OCI-LY7 (cell line): ENCODE data around the gene RPRD1B. TPM values are rescaled to one million over a fixed set of nuclear protein-coding genes. Genes with fewer than 3 reads are reported as not detected.

Source experiments
- BruUV-seq: library from RNA; stranded (reverse); fragments of 400-500 nt; replicated peaks from 2 replicates; lab custom pipeline; 2021; lab: Mats Ljungman, UMichigan
- CTCF ChIA-PET: fragments of 300-600 bp; sonication (Branson Sonifier 250); formaldehyde crosslinking; loops from one replicate; lab custom pipeline; 2022; ENCODE audit warnings: antibody characterized with exemption; ENCODE audit not compliant: unreplicated experiment; lab: Charles Lee
- POLR2A ChIA-PET: fragments of 300-600 bp; sonication (Branson Sonifier 250); formaldehyde crosslinking; loops from one replicate; lab custom pipeline; 2022; ENCODE audit warnings: antibody characterized with exemption; lab: Charles Lee
- DNase-seq: peaks from one replicate; pipeline ENCODE4 v3.0.0-alpha.2; 2015; ENCODE audit warnings: low spot score
- H2AFZ ChIP-seq: fragments of 200-600 bp; sonication (generic), shearing (Covaris generic); 2 replicates; pipeline ENCODE4 v1.6.1; 2014; ENCODE audit warnings: mild to moderate bottlenecking, antibody characterized with exemption, low read length, moderate library complexity
- H3K27ac ChIP-seq: fragments of 200-600 bp; sonication (generic); 2 replicates; pipeline ENCODE4 v1.5.1; 2014; ENCODE audit warnings: mixed run types, low read depth, mild to moderate bottlenecking, moderate library complexity, low read length, inconsistent platforms; ENCODE audit not compliant: poor library complexity, severe bottlenecking
- H3K36me3 ChIP-seq: fragments of 200-600 bp; sonication (generic); 2 replicates; pipeline ENCODE4 v1.6.1; 2014; ENCODE audit warnings: mild to moderate bottlenecking, antibody characterized with exemption, low read length, moderate library complexity, mixed read lengths; ENCODE audit not compliant: insufficient read depth
- H3K4me1 ChIP-seq: fragments of 200-600 bp; sonication (generic); 2 replicates; pipeline ENCODE4 v1.5.1; 2014; ENCODE audit warnings: mild to moderate bottlenecking, low read length; ENCODE audit not compliant: insufficient read depth, poor library complexity, severe bottlenecking
- H3K4me2 ChIP-seq: fragments of 200-600 bp; sonication (generic); 2 replicates; pipeline ENCODE4 v1.6.1; 2014; ENCODE audit warnings: mild to moderate bottlenecking, low read length
- H3K4me3 ChIP-seq: fragments of 200-600 bp; sonication (generic); 2 replicates; pipeline ENCODE4 v1.5.1; 2014; ENCODE audit warnings: mild to moderate bottlenecking, low read depth, low read length; ENCODE audit not compliant: poor library complexity, severe bottlenecking
- H3K79me2 ChIP-seq: fragments of 200-600 bp; sonication (generic); 2 replicates; pipeline ENCODE4 v1.6.1; 2016; ENCODE audit warnings: low read depth, mild to moderate bottlenecking, low read length, moderate library complexity, mixed read lengths; ENCODE audit not compliant: insufficient read depth
- H3K9me2 ChIP-seq: fragments of 200-600 bp; sonication (generic); 2 replicates; pipeline ENCODE4 v1.6.1; 2016; ENCODE audit warnings: mild to moderate bottlenecking, low read length, mixed read lengths; ENCODE audit not compliant: insufficient read depth
- H3K9me3 ChIP-seq: fragments of 200-600 bp; sonication (generic); 2 replicates; pipeline ENCODE4 v1.6.1; 2014; ENCODE audit warnings: mild to moderate bottlenecking, mixed run types, low read length, mixed read lengths
- H4K20me1 ChIP-seq: fragments of 200-600 bp; sonication (generic); 2 replicates; pipeline ENCODE4 v1.6.1; 2014; ENCODE audit warnings: mild to moderate bottlenecking, antibody characterized with exemption, low read length, moderate library complexity, mixed read lengths; ENCODE audit not compliant: insufficient read depth
- EZH2phosphoT487 ChIP-seq: fragments of 200-600 bp; sonication (generic); IDR thresholded peaks from 2 replicates; pipeline ENCODE4 v1.6.1; 2018; ENCODE audit warnings: low read depth, borderline replicate concordance, mild to moderate bottlenecking, mixed run types, antibody characterized with exemption, low read length, moderate library complexity, mixed read lengths
- intact Hi-C: fragments of 100-400 bp; cut with micrococcal nuclease; formaldehyde crosslinking; loops from one replicate; pipeline ENCODE4 v1.10.0; 2022; ENCODE audit not compliant: unreplicated experiment
- total RNA-seq, 2 experiments: library from RNA; depleted of rRNA in 1 of 2; stranded (reverse); fragments of >200 nt in 1 of 2; shearing (Covaris generic) in 1 of 2; gene quantifications; 2 replicates each; pipeline ENCODE4 v1.2.3, GENCODE V29; 2014 to 2022
- TF ChIP-seq, protein P1 (sequence below): fragments of 200-600 bp; sonication (generic); conservative IDR thresholded peaks from 2 replicates; pipeline ENCODE4 v1.5.1; 2014; ENCODE audit warnings: mild to moderate bottlenecking, antibody characterized with exemption, low read length, moderate library complexity, mixed read lengths

Gene RPRD1B
- total RNA-seq, 2 experiments from 2014 or later: 45.6 to 67.9 TPM

- H3K9me3 ChIP-seq: no peaks in the 10 kb centered on the region
- no peak for DNase-seq
- no peaks in the 10 kb centered on the region for H3K79me2 ChIP-seq
- H3K27ac ChIP-seq: no peak overlapping the region
- POLR2A ChIA-PET: no interaction called here
- H4K20me1 ChIP-seq: no peaks in the 10 kb centered on the region
- no peaks in the 10 kb centered on the region for H3K36me3 ChIP-seq
- no peak overlapping the region for H3K4me3 ChIP-seq
- intact Hi-C loops: no loop called here
- H3K4me1 ChIP-seq: no peaks in the 10 kb centered on the region
- no peak for TF ChIP-seq EZH2phosphoT487
- TF ChIP-seq, protein P1, sequence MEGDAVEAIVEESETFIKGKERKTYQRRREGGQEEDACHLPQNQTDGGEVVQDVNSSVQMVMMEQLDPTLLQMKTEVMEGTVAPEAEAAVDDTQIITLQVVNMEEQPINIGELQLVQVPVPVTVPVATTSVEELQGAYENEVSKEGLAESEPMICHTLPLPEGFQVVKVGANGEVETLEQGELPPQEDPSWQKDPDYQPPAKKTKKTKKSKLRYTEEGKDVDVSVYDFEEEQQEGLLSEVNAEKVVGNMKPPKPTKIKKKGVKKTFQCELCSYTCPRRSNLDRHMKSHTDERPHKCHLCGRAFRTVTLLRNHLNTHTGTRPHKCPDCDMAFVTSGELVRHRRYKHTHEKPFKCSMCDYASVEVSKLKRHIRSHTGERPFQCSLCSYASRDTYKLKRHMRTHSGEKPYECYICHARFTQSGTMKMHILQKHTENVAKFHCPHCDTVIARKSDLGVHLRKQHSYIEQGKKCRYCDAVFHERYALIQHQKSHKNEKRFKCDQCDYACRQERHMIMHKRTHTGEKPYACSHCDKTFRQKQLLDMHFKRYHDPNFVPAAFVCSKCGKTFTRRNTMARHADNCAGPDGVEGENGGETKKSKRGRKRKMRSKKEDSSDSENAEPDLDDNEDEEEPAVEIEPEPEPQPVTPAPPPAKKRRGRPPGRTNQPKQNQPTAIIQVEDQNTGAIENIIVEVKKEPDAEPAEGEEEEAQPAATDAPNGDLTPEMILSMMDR: no peak
- CTCF ChIA-PET: no interaction called here
- H3K4me2 ChIP-seq: no peak overlapping the region
- no peaks in the 10 kb centered on the region for H3K9me2 ChIP-seq
- no peak overlapping the region for H2AFZ ChIP-seq
- no TSS peak for BruUV-seq
These were observed 94.5 kb downstream of the RPRD1B start for GRCh38 chr20:38127920-38128528.

DNA sequence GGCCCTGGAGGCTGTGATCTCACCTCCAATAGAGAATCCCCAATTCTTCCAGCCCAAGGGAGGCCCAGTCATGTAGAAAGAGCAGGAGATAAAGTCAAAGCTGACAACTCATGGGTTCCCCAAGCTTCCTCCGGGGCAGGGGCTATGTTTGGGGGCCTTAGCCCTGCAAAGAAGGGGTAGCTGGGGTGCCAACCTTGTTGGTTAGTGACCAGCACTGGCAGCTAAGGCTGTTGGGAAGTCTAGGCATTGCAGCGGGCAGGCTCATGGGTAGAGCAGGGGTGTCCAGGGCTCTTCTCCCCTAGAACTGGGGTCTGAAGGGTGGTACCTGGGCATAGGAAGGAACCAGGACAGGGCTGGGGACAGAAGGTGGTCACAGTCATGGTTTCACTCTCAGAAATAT, 95.1 kb downstream of the RPRD1B start:
- Histone ChIP-seq H3K9me3 (no peaks in the 10 kb centered on the region), H2AFZ (no peak overlapping the region), H3K4me3 (no peak overlapping the region), H3K36me3 (no peaks in the 10 kb centered on the region), H3K9me2 (no peaks in the 10 kb centered on the region), H3K79me2 (no peaks in the 10 kb centered on the region), H3K4me1 (no peaks in the 10 kb centered on the region), H3K4me2 (no peak overlapping the region), H3K27ac (no peak overlapping the region), H4K20me1 (no peaks in the 10 kb centered on the region)
- CTCF ChIA-PET: no interaction called here
- BruUV-seq: no TSS peak
- no peak for DNase-seq
- POLR2A ChIA-PET: no interaction called here
- intact Hi-C loops: no loop called here
- TF ChIP-seq EZH2phosphoT487: no peak
- TF ChIP-seq, protein P1: no peak

GRCh38 chr20:38129248-38129865, 95.8 kb downstream of the RPRD1B start:
- no peaks in the 10 kb centered on the region for H3K9me2 ChIP-seq
- H3K27ac ChIP-seq: no peak overlapping the region
- H3K4me1 ChIP-seq: no peaks in the 10 kb centered on the region
- no peak overlapping the region for H3K4me2 ChIP-seq
- H3K79me2 ChIP-seq: no peaks in the 10 kb centered on the region
- no peak overlapping the region for H2AFZ ChIP-seq
- ChIA-PET POLR2A (interaction anchor here (0.7 kb wide), 2 partner anchors 16 to 488 kb away, joined by 3 read pairs; no protein-coding TSS in a partner anchor), CTCF (no interaction called here)
- no peak for DNase-seq
- no peaks in the 10 kb centered on the region for H3K9me3 ChIP-seq
- no peak for TF ChIP-seq EZH2phosphoT487
- TF ChIP-seq, protein P1: no peak
- H3K4me3 ChIP-seq: no peak overlapping the region
- intact Hi-C loops: no loop called here
- no TSS peak for BruUV-seq
- no peaks in the 10 kb centered on the region for H4K20me1 ChIP-seq
- no peaks in the 10 kb centered on the region for H3K36me3 ChIP-seq
